Measurements from ENCODE around the gene KCNC4.

Gene KCNC4

DNA sequence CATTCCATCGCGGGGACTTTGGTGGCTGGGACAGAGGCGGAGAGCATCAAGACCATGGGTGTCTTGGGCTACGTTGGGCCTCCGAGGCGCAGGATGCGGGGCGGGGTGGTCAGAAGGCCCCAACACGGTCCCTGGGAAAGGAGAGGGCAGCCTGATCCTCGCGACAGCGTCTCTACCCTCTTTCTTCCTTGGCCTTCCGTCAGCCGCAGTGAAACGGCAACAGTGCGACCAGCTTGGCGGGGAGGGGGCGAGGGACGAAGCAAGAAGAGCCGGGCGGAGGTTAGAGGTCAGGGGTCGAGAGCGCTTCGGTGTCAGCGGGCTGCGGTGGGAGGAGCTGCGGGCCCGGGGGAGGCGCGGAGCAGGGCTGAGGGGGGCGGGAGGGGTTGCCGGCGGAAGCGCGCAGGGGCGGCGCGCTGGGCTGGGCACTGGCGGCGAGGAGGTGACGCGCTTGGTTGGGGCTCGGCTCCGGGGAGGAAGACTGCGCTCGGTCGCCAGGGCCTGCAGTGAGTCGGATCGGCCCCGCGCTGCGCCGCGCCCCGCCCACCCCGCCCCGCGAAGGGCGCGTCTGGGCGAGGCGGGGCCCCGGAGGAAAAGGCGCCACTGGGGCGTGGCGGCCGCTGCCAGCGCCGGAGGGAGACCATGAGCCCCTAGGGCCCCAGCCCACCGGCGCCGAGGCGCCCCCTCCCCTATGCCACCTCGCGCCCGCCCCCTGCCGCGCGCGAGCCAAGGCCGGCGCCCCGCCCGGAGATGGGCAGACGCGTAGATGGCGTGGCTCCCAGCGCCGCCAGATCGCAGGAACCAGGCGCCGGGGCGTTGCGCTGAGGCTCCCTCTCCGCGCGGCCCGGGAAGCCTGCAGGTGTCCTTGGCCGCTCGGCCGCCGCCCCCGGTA, at the start of gene KCNC4:
Gene KCNC4, plus strand, starts transcription at position 600 of the 889 bp plus-strand sequence. CDS start 1,186 bp downstream, outside the sequence.
- peak; percentile 83 for DNase-seq

DNA sequence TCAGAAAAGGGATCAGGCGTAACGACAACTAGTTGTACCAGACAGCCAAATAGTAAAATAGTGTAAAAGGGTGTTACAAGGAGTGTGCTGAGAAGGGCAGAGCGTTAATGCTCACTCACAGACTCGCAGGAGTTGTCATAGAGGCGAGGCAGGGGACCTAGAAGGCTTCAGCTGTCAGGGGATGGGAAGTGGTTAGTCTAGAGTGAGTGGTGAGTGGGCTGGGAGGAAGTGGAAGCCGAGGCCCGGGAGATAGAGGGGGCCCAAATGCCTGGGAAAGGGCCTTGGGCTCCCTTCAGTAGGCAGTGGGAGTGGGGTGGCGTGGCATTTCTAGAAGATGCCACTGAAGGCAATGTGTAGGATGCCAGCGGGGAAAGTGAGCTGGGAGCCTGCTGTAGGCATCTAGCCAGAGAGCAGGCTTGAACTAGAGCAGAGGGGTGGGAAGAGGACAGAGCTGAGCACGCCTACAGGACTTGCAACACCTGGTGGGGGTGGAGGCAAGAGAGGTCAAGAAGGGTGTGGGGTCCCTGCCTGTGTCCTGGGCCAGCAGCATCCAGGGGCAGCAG, 49.5 kb upstream of the KCNC4 start:
- no peak for DNase-seq

DNA sequence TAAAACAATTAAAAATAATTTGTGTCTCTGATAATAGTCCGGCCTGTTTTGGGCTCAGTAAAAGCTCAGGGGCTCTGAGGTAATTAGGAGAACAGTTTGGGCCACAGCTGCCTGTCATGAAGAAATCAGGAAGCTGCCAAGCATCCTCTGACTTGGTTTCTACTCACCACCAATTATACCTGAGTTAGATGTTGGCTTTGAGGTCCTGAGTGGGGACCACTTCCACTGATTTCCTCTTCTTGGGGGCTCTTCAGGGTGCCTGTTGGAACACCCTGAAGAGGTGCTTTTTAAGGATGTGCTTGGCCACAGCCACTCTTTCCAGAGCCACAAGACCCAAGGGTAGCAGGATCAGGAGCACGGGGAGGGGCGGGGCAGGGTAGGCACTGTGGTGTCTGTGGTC, 48.9 kb upstream of the KCNC4 start:
- no peak for DNase-seq

DNA sequence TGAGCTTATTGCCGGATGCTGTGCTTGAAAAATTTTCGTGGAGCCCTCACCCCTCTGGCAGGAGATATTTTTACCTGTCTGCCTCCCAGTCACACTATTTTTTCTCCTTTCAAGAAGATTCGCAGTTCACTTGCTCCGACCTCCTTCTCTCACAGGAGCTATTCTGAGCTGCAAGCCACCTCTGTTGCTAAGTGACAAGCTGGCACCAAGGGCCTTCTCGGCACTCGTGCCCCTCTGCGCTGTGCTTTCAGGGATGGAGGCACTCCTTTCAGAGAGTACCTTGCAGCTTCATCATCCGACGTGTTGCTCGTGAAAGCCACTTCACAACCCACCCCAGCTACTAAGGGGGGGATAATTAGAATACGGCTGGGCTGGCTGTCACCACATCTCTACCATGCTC, 48.3 kb upstream of the KCNC4 start:
- no peak for DNase-seq

DNA sequence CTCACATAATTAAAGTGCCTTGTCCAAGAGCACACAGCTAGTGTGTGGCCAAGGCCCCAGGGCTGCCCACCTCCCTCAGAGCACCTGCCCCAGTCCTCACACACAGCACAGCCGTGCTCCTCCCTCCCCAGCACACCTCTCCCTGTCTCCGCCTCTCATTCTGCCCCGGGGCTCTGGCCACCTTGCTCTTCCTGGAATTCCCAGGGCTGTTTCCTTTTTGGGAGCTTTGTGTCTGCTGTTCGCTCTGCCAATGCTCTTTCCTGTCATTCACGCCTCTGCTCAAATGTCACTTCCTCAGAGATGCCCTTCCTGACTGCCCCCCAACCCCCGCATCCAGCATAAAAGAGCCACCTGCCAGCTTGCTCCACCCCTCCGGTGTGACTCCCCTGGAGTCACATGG, 46.5 kb upstream of the KCNC4 start:
- peak; percentile 45 for DNase-seq

DNA sequence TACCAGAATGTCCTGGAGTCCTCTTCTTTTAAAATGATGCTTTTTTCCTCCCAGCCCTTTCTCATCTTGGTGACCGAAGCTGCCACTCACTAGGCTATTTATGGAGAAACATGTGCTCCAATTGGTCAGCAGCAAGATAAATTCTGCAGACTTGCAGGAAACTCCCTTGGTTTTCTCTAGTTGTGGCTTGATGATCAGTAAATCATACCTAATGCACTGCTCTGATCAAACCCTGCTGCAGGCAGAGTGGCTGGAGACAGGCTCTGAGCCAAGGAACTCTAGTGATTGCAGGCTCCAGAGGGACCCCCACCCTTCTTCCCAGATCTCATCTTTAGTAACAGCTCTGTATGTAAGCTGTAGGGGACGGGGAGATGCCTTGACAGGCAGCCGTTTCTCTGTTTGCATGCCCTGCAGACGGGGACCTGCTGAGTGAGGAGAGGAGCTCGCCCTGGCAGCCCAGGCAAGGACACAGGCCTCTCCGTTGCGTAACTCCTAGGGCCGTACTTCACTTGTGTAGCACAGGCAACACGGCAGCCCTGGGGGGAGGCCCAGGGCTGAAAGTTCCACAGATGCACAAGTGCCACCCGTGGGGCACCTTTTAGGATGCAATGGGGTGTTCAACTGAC, 45.3 kb upstream of the KCNC4 start:
- DNase-seq, result no peak

DNA sequence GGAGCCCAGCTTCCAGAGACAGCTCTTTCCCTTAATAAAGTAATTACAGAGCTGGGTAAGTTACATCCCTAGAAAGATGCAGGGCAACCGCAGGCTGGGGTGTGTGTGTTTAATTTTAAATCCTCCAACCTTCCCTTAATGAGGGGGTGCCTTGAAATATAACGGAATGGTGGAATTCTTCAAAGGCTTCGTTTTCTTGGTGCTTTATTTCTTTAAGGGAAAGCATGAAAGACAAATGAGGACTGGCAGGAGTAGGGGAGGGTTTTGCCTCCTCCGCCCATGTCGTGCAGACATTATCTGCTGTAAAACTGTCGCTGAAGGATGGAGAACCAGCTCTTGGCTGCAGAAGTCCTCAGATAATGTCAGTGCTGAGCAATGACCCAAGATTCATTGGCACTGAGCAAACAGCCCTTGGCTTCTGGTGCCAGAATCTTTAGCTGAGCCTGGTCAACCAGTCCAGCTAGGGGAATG, 44.3 kb upstream of the KCNC4 start:
- DNase-seq, result no peak

DNA sequence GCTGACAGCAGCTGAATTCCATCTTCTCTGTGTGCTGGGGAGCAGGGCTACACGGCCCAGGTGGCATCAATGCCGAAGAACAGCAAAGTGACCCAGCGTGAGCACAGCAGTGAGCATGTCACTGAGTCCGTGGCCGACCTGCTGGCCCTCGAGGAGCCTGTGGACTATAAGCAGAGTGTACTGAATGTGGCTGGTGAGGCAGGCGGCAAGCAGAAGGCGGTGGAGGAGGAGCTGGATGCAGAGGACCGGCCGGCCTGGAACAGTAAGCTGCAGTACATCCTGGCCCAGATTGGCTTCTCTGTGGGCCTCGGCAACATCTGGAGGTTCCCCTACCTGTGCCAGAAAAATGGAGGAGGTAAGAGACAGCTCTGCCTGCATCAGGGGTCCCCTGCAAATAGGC, 43.3 kb upstream of the KCNC4 start:
- no peak for DNase-seq

DNA sequence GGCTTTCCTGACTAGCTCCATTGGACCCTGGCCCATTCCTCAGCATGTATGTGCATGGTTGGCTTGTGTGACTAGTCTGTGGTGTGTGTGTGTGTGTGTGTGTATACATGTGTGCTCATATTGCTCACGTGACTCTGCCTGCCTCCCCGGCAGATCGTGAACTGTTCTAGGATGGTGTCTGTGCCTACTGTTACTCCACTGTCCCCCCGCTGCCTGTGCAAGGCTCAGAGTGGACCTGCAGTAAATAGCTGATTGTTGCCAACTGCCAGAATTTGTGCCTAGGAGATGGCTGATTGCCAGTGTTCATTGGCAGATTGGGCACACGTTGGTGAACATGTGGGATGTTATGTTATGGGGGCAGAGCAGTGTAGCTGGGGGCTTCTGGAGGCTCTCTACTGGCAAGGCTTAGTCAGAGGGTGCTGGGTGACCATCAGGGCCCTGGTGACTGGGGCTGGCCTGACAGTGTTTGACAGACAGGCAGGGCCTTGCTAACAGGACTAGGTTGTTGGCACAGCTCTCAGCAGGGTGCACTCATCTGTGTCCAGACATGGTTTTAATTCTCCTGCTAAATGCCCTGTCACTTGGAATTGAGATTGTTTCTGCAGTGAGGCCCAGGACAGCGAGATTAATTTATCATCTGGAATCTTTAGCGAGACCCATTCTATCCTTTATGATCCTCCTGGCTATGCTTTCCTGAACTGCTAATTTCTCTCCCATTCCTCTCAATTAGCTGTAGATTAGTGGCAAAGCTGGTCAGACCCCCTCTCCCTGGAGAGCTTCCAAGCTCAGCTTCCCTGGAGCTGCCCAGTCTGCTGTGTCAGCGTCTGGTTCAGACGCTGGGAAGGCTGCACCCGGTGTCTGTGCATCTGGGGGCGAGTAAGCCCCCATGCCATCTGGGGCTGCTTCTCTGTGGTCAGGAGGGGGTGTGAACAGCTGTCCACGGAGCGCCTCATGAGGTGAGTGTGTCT, 39.1 kb upstream of the KCNC4 start:
- DNase-seq, result no peak

DNA sequence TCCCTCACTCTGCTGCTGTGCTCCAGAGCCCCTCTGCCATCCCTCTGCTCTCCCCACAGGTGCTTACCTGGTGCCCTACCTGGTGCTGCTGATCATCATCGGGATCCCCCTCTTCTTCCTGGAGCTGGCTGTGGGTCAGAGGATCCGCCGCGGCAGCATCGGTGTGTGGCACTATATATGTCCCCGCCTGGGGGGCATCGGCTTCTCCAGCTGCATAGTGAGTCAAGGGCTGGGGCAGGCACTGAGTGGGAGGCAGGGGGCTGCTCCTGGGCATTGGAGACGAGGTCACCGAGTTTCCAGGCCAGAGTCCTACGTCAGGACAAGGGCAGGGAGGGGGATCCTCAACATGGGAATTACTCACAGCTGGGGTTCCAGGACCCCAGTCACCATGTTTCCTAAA, 38.1 kb upstream of the KCNC4 start:
- no peak for DNase-seq

DNA sequence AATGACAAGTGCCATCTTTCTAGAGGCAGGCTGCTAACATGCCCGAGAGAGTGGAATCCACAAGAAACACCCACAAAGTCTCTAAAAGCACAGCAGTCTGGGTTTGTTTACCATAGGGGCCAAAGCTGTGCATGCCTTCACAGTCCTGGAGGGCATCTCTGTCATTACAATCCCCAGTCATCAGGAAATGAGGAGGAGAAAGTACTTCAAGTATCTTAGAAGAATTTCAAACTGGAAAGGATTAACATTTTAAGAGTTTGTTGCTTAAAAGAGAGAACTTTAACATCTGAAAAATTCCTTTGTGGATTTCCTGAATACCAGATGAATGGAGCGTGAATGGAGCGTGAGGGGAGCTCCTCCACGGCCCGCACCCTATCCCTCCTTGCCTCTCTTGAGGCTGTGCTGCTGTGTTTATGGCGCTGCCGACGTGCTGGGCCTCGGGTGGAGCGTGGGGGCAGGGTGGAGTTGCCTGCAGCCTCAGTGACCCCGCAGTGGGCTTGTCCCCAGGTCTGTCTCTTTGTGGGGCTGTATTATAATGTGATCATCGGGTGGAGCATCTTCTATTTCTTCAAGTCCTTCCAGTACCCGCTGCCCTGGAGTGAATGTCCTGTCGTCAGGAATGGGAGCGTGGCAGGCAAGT, 36.5 kb upstream of the KCNC4 start:
- no peak for DNase-seq

DNA sequence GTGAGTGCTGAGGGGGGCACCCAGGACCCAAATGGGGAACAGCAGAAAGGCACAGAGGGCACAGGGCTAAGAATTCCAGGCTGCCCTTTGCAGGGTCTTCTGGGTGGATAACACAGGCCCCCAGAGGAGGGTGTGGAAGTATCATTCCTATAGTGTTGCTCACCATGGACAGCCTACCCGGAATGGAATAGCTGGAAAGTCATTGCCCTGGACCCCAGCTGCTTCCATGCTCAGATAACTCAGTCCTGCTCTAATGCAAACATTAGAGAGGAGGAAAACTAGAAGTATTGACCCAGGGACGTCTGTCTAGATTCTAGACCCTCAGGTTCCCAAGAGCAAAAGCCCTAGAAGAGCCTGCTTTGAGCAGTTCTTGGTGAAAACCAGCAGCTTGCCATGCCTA, 35.2 kb upstream of the KCNC4 start:
- no peak for DNase-seq

DNA sequence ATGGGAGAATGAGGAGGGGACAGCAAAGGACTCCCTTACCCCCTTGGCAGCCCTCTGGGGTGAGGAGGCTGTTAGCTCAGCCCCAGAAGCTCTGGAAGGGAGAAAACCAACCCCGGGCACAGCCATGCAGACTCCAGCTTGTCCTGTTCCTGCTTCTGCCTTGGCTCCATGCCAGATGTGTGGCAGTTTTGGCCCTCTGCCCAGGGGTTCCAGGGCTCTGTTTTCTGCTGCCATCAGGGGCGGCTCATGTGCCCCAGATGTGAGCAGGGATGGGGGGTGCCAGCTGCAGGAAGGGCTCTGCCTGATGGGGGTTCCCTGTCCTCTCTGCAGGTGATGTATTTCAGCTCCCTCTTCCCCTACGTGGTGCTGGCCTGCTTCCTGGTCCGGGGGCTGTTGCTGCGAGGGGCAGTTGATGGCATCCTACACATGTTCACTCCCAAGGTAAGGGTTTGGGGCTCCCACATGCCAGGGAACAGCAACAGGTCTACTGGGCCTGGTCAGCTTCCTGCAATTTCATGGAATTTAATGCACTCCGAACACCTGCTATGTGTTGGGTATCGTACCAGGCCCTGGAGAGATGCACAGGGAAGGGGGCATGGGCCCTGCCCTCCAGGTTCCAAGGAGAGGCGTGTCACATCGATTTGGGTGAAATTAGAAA, 33.7 kb upstream of the KCNC4 start:
- DNase-seq, result peak; percentile 87

DNA sequence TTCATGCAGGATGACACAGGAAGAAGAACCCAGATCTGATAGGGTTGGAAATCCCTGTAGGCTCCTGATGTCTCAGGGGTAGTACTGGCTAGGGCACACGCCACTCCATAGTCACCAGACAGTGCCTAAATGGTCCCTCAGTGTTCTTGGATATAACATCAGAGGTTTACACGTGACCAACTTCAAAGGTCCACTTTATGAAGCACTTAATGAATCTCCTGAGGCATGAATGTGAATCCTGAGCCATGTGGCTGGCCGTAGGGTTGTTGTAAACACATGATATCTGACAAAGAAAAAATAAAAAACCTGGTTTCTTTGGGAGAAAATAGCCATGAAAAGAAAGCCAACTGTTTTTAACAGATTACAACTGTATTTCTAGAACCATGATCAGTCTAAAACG, 32.3 kb upstream of the KCNC4 start:
- DNase-seq, result peak; percentile 35

DNA sequence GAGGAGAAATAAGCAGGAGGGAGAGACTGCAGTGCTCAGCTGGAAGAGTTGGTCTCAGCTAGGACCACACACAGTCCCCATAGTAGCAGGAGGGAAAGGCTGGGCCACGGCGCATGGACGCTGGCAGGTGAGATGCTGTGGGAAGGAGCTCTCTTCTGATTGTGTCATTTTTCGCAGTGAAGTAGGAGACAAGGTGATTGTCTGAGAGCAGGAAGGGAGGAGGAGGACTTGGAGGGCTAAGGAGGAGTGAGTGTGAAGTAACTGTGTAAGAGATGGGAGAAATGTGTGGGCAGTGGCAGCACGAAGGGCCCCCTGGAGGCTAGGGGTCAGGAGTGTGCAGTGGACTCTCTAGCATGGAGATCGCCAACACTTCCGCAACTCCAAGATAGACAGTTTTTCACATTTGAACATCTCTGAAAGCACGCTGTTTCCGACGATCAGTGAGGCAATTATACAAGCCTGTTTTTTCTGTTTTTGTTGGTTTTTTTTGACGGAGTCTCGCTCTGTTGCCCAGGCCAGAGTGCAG, 26.4 kb upstream of the KCNC4 start:
- DNase-seq, result no peak

DNA sequence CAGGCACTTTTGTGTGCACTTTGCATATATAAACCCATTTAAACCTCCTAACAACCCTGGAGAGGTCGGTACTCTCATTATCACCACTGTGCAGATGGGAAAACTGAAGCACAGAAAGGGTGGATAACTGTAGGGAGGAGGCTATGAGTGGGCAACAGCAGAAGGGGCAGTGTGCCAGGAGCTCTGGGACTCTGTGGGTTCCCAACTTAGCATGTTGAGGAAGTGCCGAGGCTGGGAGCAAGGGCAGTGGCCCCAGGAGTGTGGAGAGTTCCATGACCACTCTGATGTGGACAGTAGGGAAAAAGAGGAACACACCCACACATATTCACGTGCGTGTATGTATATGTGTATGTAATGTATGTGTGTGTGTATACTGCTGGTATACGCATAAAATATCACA, 25.7 kb upstream of the KCNC4 start:
- no peak for DNase-seq

DNA sequence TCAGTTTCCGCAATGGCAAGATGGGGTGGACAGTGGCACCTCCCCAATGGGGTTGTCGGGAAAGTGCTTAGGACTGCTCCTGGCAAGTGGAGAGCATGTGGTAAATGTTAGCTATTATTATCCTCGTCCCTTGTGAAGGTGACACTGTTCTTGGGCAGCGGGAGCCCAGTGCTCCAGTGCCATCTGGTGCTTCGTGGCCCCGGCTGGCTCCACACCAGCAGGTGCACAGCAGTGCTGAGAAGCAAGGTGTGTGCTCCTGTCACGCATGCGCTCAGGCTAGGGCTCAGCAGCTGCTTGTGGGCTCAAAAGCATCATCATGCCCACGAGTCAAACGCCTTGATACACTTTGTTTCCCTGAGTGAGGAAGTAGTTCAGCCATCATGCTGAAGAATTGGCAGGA, 24.9 kb upstream of the KCNC4 start:
- DNase-seq, result peak; percentile 77

DNA sequence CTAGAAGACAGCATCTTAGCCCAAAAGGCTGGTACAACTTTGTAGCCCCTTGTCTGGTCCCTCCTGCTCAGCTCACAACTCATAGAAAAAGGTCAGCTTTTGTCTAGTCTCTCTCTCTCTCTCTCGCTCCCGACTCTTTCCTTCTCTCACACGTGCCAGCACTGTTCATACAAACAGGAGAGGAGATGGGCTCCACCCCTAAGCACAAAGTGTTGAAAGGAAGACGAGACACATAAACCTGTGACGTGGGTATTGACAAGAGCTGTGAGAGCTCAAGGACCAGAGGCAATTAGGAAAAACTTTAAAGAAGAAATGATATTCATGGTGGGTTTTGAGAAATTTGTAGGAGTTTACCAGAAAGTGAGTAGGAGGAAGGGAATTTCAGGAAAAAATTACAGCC, 23.6 kb upstream of the KCNC4 start:
- DNase-seq, result peak; percentile 64

DNA sequence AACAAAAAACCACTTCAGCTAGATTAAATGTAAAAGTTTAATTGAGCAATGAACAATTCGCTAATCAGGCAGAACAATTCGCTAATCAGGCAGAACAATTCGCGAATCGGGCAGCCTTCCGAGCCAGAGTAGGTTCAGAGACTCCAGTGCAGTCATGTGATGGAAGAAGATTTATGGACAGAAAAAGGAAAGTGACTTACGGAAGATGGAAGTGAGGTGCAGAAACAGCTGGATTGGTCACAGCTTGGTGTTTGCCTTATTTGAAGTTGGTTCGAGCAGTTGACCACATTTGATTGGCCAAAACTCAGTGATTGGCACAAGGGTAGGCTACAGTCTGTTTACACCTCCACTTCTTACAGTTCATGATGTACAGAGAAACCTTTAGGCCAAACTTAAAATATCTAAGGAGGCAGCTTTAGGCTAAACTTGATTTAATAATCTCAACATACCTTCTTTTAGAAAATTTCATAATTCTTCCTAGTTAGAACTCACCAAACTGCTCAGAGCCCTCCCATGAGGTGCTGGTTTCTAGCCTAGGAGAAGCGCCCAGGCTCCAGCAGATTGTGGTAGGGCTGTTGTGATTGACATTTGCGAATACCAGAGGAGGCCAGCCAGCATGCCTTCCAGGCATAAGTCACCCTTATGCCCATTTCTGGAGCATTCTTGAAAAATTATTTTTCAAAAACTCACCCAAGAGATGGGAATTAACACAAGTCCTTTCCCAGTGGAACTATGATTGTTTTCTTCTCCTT, 22.8 kb upstream of the KCNC4 start:
- DNase-seq, result no peak

DNA sequence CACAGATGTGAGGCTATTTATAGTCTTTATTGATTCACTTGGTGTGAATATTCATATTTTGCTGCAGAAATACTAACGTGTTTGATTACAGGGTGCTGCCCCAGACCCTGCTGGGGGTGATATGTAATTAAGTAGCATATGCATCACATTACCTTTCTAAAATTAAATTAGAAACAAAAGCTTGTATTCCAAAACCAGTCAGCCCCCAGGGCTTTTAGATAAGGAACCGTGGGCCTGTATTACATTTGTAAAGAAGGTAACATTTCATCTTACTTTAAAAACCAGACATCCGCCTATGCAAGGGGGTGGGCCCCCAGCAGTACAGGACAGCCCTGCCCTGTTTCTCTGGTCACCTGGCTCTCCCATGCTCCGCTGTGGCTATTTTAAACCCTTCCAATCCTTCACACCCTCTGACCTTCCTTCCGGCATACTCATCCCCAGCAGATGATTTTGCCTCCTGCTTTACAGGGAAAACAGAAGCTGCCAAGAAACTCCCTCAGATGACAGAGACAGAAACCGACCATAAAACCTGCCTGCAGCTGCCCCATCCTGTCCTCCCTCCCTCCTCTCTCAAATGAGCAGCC, 22.0 kb upstream of the KCNC4 start:
- no peak for DNase-seq
